ENCODE results near the gene RABGAP1. TPM values are rescaled to one million over a fixed set of nuclear protein-coding genes. Genes with fewer than 3 reads are reported as not detected.
A peak's percentile ranks its signal among the peaks of the same experiment; 100 is the strongest.

The RABGAP1 gene
- total RNA-seq, 2 donors from 2014 or later: 41.9 to 49.7 TPM

DNA sequence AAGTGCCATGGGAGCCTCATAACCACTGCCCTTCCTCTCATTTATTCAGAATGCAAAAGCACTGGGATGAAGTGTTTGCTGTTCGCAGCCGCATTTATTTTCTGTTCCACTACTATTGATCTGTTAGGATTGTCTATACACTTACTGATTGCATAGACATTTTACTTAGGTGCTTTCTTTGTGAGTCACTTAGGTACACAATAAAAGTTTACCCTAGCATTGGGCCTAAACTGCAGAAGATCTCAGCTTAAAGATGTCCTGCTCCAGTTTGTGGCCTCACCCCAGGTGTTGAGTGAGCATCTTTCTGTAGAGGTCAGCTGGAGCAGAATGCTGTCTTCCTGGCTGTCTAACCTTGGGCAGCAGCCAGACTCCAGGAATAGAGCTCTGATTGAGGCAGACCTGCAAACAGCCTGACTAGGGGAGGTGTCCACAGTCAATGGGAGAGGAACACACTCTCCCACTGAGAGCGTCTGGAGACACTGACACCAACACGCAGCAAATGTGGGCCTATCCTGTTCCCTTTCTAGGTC is 146.6 kb downstream of the RABGAP1 start:
- peaks cover 67% of the 10 kb centered on the region for H3K36me3 ChIP-seq (ENCODE audit: control insufficient read depth, insufficient read depth, low read length)
- peaks cover 14% of the 10 kb centered on the region for H3K4me1 ChIP-seq (ENCODE audit: control insufficient read depth, insufficient read depth, low read length)
- peaks cover 68% of the 10 kb centered on the region for H3K36me3 Mint-ChIP-seq (ENCODE audit: low read depth)
- no peak overlapping the region for H3K27ac ChIP-seq (ENCODE audit: low read depth, low read length)
- H3K4me3 Mint-ChIP-seq: no peak overlapping the region
- 86 to 98% methylated on average over 1 to 4 of the region's 4 CpGs for WGBS, 2 experiments (ENCODE audit: insufficient coverage in 1 of 2, insufficient read length in 1 of 2)
- no peaks in the 10 kb centered on the region for H3K27me3 ChIP-seq (ENCODE audit: control insufficient read depth, insufficient read depth, low read length, poor library complexity, severe bottlenecking)
- no peak overlapping the region for H3K27ac Mint-ChIP-seq
- H3K9ac ChIP-seq (ENCODE audit: extremely low read depth, low read length, poor library complexity, severe bottlenecking): no peak overlapping the region
- DNase-seq: no peak
- no peaks in the 10 kb centered on the region for H3K27me3 Mint-ChIP-seq (ENCODE audit: insufficient read depth)
- no peaks in the 10 kb centered on the region for H3K9me3 Mint-ChIP-seq
- TF ChIP-seq, protein P1, sequence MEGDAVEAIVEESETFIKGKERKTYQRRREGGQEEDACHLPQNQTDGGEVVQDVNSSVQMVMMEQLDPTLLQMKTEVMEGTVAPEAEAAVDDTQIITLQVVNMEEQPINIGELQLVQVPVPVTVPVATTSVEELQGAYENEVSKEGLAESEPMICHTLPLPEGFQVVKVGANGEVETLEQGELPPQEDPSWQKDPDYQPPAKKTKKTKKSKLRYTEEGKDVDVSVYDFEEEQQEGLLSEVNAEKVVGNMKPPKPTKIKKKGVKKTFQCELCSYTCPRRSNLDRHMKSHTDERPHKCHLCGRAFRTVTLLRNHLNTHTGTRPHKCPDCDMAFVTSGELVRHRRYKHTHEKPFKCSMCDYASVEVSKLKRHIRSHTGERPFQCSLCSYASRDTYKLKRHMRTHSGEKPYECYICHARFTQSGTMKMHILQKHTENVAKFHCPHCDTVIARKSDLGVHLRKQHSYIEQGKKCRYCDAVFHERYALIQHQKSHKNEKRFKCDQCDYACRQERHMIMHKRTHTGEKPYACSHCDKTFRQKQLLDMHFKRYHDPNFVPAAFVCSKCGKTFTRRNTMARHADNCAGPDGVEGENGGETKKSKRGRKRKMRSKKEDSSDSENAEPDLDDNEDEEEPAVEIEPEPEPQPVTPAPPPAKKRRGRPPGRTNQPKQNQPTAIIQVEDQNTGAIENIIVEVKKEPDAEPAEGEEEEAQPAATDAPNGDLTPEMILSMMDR (conservative IDR thresholded peaks at IDR 0.05): no peak
- H3K9me3 ChIP-seq (ENCODE audit: control insufficient read depth, low read length): no peaks in the 10 kb centered on the region
- peaks cover 30% of the 10 kb centered on the region for H3K4me1 Mint-ChIP-seq
- no peak overlapping the region for H3K4me3 ChIP-seq (ENCODE audit: low read length)

DNA sequence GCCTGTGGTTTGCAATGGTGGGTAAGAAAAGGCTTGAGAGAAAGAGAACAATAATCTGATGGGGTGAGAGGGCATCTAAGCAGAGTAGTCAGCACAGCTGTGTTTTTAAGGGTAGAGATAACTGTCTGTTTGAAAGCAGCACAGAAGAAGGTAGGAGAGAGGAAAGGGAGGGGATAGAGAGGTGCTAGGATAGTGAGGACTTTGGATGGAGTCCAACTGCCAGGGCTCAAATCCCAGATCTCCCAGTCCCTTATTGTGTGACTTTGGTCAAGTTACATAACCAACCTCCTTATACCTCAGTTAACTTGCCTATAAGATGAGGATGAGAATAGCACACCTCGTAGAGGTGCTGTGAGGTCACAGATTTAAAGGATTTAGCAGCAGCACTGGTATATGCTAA is 148.2 kb downstream of the RABGAP1 start:
- Mint-ChIP-seq H3K9me3 (no peaks in the 10 kb centered on the region), H3K27me3 (ENCODE audit: insufficient read depth) (no peaks in the 10 kb centered on the region), H3K27ac (peak overlapping the region; percentile 13), H3K36me3 (ENCODE audit: low read depth) (peaks cover 70% of the 10 kb centered on the region), H3K4me3 (no peak overlapping the region), H3K4me1 (peaks cover 23% of the 10 kb centered on the region)
- no peaks in the 10 kb centered on the region for H3K9me3 ChIP-seq (ENCODE audit: control insufficient read depth, low read length)
- no peak overlapping the region for H3K9ac ChIP-seq (ENCODE audit: extremely low read depth, low read length, poor library complexity, severe bottlenecking)
- no peaks in the 10 kb centered on the region for H3K27me3 ChIP-seq (ENCODE audit: control insufficient read depth, insufficient read depth, low read length, poor library complexity, severe bottlenecking)
- 88% methylated on average over 1 of the region's 1 CpG; no CpG with 5 or more reads in 1 of the 2 experiments for WGBS, 2 experiments (ENCODE audit: insufficient coverage in 1 of 2, insufficient read length in 1 of 2)
- H3K36me3 ChIP-seq (ENCODE audit: control insufficient read depth, insufficient read depth, low read length): peaks cover 75% of the 10 kb centered on the region
- H3K4me1 ChIP-seq (ENCODE audit: control insufficient read depth, insufficient read depth, low read length): peaks cover 14% of the 10 kb centered on the region
- no peak overlapping the region for H3K27ac ChIP-seq (ENCODE audit: low read depth, low read length)
- no peak for DNase-seq
- TF ChIP-seq, protein P1 (conservative IDR thresholded peaks at IDR 0.05): no peak
- no peak overlapping the region for H3K4me3 ChIP-seq (ENCODE audit: low read length)

DNA sequence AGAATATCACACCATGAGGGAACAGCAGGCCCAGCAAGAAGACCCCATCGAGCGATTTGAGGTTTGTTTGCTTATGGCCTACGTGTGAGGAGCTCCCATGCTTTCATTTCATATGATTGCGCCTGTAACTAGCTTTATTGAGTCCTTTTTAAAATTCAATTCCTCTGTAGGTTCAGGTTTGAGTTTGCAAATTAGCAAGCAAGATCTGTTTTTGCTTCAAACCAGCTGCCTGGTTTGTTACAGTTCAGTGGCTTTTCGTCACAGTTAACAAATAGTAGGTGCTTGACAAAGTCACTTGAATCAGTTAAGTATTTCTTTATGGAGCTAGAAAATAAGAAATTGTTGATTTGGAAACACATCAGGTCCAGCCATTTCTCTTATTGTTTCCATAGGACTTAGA is 149.0 kb downstream of the RABGAP1 start:
- no peak overlapping the region for H3K9ac ChIP-seq (ENCODE audit: extremely low read depth, low read length, poor library complexity, severe bottlenecking)
- H3K36me3 ChIP-seq (ENCODE audit: control insufficient read depth, insufficient read depth, low read length): peaks cover 76% of the 10 kb centered on the region
- H3K4me3 ChIP-seq (ENCODE audit: low read length): no peak overlapping the region
- H3K27me3 ChIP-seq (ENCODE audit: control insufficient read depth, insufficient read depth, low read length, poor library complexity, severe bottlenecking): no peaks in the 10 kb centered on the region
- Mint-ChIP-seq H3K27ac (no peak overlapping the region), H3K36me3 (ENCODE audit: low read depth) (peaks cover 67% of the 10 kb centered on the region), H3K4me1 (peaks cover 17% of the 10 kb centered on the region), H3K4me3 (no peak overlapping the region), H3K9me3 (no peaks in the 10 kb centered on the region), H3K27me3 (ENCODE audit: insufficient read depth) (no peaks in the 10 kb centered on the region)
- H3K4me1 ChIP-seq (ENCODE audit: control insufficient read depth, insufficient read depth, low read length): peaks cover 8% of the 10 kb centered on the region
- no peaks in the 10 kb centered on the region for H3K9me3 ChIP-seq (ENCODE audit: control insufficient read depth, low read length)
- TF ChIP-seq, protein P1 (conservative IDR thresholded peaks at IDR 0.05): no peak
- no peak overlapping the region for H3K27ac ChIP-seq (ENCODE audit: low read depth, low read length)
- DNase-seq: no peak
- WGBS, 2 experiments (ENCODE audit: insufficient coverage in 1 of 2, insufficient read length in 1 of 2): 91 to 98% methylated on average over 5 of the region's 5 CpGs
